RWPE1 (cell line): ENCODE data around the gene CD163L1.

ENCODE experiments used
- CTCF ChIA-PET: fragments of 350-600 bp; sonication (Branson Sonifier 250); formaldehyde crosslinking; extraction: SDS; loops from one replicate; lab custom pipeline; 2021; lab: Yijun Ruan, JAX
- POLR2A ChIA-PET: fragments of 400-600 bp; formaldehyde crosslinking; extraction: SDS; loops from one replicate; lab custom pipeline; 2020; ENCODE audit warnings: antibody characterized with exemption; ENCODE audit not compliant: low non-redundant PET; lab: Yijun Ruan, JAX
- DNase-seq: peaks from one replicate; pipeline ENCODE4 v3.0.0; 2012; ENCODE audit warnings: low spot score
- H3K27ac ChIP-seq: fragments of 450-650 bp; 2 replicates; pipeline ENCODE4 v1.5.1; 2017
- TF ChIP-seq, protein P1 (sequence below): fragments of 450-650 bp; conservative IDR thresholded peaks from 2 replicates; pipeline ENCODE4 v1.5.1; 2017; ENCODE audit warnings: low read depth, mild to moderate bottlenecking

CD163L1 gene

DNA sequence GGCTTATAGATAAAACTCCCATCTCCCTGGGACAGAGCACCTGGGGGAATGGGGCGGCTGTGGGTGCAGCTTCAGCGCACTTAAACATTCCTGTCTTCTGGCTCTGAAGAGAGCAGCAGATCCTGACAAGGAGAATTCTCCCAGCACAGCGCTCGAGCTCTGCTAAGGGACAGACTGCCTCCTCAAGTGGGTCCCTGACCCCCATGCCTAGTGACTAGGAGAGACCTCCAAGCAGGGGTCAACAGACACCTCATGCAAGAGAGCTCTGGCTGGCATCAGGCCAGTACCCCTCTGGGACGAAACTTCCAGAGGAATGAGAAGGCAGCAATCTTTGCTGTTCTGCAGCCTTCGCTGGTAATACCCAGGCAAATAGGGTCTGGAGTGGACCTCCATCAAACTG is 28.1 kb upstream of the CD163L1 start:
- TF ChIP-seq, protein P1, sequence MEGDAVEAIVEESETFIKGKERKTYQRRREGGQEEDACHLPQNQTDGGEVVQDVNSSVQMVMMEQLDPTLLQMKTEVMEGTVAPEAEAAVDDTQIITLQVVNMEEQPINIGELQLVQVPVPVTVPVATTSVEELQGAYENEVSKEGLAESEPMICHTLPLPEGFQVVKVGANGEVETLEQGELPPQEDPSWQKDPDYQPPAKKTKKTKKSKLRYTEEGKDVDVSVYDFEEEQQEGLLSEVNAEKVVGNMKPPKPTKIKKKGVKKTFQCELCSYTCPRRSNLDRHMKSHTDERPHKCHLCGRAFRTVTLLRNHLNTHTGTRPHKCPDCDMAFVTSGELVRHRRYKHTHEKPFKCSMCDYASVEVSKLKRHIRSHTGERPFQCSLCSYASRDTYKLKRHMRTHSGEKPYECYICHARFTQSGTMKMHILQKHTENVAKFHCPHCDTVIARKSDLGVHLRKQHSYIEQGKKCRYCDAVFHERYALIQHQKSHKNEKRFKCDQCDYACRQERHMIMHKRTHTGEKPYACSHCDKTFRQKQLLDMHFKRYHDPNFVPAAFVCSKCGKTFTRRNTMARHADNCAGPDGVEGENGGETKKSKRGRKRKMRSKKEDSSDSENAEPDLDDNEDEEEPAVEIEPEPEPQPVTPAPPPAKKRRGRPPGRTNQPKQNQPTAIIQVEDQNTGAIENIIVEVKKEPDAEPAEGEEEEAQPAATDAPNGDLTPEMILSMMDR, result no peak
- H3K27ac ChIP-seq, result no peak overlapping the region
- ChIA-PET CTCF (no interaction called here), POLR2A (no interaction called here)
- DNase-seq, result no peak

DNA sequence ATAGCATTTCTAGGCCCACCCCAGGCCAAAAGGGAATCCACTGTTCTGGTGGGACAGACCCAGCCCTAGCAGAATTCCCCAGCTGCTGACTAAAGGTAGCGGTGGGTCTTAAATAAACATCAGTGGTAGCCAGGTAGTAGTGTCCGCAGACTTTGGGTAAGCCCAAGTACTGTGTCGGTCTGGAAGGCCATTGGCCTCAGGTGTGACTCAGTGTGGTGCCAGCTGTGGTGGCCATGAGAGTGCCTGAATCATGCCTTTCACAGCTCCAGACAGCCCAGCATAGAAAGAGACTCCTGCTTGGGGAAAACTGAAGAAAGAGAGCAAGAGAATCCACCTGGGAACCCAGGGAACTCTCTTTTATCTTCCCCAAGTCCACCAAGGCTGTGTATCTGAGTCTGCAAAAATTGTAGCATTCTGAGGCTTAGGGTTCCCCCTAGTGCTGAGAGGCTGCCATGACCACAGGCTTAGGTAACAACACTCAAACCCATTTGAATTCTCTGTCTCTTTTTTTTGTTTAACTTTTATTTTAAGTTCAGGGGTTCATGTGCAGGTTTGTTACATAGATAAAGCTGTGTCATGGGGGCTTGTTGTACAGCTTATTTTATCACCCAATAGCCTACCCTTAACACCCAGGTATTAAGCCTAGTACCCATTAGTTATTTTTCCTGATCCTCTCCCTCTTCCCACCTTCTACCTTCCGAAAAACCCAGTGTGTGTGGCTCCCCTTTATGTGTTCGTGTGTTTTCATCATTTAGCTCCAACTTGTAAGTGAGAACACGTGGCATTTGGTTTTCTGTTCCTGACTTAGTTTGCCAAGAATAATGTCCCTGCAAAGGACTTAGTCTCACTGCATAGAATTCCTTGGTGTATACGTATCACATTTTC is 16.7 kb upstream of the CD163L1 start:
- CTCF ChIA-PET, result interaction anchor here (0.5 to 0.7 kb wide), 4 partner anchors 181 to 336 kb away, joined by 3 to 5 read pairs (median 4); no protein-coding TSS in a partner anchor
- peak; percentile 34 for DNase-seq
- POLR2A ChIA-PET, result no interaction called here
- TF ChIP-seq, protein P1, result no peak
- H3K27ac ChIP-seq, result no peak overlapping the region

DNA sequence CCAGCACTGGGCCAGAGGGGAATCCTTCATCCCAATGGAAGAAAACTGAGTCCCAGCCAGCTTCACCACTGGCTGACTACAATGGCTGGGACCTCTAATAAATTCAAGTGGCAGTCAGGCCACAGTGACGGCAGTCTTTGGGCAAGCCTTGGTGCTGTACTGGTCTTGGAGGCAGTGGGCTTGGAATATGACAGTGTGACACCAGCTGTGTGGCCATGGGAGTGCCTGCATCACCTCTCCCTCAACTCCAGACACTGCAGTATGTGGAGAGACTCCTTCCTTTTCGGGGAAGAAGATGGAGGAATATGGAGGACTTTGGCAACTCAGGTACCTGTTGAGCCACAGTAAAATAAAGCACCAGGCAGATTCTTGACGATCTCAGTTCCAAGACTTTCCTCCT is 16.0 kb upstream of the CD163L1 start:
- H3K27ac ChIP-seq, result no peak overlapping the region
- TF ChIP-seq, protein P1, result no peak
- ChIA-PET CTCF (interaction anchor here (0.6 to 0.7 kb wide), 3 partner anchors 180 to 335 kb away, joined by 3 to 5 read pairs (median 4); no protein-coding TSS in a partner anchor), POLR2A (no interaction called here)
- no peak for DNase-seq

DNA sequence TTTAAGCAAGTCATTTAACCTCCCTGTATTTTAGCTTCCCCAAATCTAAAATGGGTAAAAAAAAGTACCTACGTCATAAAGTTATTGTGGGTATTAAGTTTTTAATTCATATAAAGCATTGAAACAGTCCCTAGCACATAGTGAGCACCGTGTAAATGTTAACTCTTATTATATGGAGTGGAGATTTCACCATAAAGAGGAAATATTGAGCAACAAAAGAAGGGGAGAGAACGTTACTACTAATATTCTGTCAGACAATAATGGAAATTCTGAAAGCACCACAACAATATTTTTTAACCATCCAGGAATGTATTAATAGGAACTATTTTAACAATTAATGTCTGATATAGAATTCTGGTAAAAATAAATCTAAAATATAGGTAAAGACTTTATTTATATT is 7.8 kb upstream of the CD163L1 start:
- CTCF ChIA-PET, result no interaction called here
- no peak overlapping the region for H3K27ac ChIP-seq
- DNase-seq, result no peak
- TF ChIP-seq, protein P1, result no peak
- POLR2A ChIA-PET, result no interaction called here

DNA sequence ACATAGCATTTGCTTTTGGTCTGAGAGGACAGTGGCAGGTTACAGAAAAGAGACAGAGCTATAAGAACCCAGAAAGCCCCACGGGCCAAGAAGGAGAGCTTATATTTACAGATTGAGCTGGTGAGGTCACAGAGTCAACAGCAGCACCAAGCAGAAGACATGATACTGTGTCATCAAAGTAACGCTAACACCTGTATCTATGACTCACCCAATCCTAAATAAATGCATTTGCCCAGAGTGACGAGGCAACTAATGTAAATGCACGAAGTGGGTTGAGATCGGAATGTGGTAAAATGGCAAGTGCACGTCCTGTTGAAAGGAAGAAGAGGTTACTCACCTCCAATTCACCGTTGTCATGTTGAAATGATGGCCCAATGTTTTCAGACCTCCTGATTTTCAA is 6.7 kb upstream of the CD163L1 start:
- TF ChIP-seq, protein P1, result no peak
- CTCF ChIA-PET, result no interaction called here
- peak; percentile 55 for DNase-seq
- no peak overlapping the region for H3K27ac ChIP-seq
- POLR2A ChIA-PET, result no interaction called here

DNA sequence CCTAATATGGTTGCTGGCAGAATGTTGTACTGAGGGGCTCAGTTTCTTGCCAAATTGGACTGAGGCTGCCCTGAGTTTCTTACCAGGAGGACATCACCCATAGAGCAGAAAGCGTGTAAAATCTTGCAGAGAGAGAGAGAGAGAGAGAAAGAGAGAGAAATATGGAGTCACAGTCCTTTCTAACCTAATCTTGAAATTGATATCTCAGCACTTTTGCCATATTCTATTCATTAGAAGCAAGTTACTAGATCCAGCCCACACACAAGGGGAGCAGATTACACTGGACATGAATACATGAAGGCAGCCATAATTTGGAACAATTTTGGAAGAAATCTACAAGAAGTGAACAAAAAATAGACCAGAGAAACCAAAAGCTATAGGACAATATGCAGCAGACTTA is 4.1 kb upstream of the CD163L1 start:
- H3K27ac ChIP-seq, result no peak overlapping the region
- TF ChIP-seq, protein P1, result no peak
- ChIA-PET CTCF (interaction anchor here (0.6 kb wide), 1 partner anchor 14 kb away, joined by 5 read pairs; no protein-coding TSS in a partner anchor), POLR2A (no interaction called here)
- no peak for DNase-seq
